ENCODE data around the gene FMN1. TPM values are rescaled to one million over a fixed set of nuclear protein-coding genes. Genes with fewer than 3 reads are reported as not detected.

Gene FMN1
- total RNA-seq, 1 donor from 2014 or later, result 4.3 TPM

DNA sequence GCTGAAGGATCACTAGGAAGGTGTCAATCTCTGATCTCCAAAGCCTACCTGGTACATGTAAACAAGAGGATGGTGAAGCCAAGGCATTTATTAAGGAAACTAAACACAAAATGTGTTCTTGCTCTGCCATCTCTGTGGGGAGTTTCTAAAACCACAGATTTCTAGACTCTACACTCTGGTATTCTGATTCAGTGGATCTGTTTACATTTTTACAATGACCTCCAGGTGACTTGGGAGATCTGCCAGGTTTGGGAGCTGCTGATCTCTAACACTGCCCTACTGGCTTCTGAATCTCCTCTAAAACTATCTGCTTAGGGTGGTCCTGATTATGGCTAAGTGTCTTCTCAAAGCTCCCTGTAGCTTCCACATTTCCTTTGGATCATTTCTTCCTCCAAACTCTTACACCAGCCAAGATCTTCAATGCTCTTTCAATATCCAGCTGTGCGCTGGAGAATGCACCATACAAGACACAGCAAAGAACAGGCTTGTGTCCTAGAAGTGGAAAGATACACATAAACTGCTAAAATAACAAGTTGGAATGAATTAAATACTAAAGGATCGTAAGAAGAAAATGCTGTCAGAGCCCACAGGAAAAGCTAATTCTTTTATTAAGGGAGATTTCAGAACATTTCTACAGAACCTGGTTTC, 404.0 kb downstream of the FMN1 start:
- TF ChIP-seq, protein P1, sequence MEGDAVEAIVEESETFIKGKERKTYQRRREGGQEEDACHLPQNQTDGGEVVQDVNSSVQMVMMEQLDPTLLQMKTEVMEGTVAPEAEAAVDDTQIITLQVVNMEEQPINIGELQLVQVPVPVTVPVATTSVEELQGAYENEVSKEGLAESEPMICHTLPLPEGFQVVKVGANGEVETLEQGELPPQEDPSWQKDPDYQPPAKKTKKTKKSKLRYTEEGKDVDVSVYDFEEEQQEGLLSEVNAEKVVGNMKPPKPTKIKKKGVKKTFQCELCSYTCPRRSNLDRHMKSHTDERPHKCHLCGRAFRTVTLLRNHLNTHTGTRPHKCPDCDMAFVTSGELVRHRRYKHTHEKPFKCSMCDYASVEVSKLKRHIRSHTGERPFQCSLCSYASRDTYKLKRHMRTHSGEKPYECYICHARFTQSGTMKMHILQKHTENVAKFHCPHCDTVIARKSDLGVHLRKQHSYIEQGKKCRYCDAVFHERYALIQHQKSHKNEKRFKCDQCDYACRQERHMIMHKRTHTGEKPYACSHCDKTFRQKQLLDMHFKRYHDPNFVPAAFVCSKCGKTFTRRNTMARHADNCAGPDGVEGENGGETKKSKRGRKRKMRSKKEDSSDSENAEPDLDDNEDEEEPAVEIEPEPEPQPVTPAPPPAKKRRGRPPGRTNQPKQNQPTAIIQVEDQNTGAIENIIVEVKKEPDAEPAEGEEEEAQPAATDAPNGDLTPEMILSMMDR (conservative IDR thresholded peaks at IDR 0.05; ENCODE audit: low read depth, low read length), result no peak
- no peak for DNase-seq (ENCODE audit: low read depth)
- no peak overlapping the region for H3K4me3 ChIP-seq (ENCODE audit: low read depth, low read length)

DNA sequence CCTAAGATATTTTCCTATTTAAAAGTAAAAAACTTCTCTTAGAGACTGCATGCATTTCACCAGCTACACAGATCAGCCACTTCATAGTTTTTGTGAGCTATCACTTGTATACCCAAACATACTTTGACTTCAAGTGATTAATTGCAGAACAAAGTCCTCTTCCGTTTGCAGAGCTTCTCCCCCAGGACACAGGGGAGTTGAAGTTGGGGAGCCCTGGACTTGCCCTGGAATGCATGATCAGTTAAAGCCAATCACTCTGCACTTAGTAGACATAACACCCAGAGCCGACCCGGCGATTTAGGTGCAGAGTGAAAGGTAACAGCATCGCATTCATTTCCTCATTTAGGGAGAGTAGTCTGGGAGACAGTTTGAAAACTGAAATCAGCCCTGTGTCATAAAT, 406.6 kb downstream of the FMN1 start:
- no peak for DNase-seq (ENCODE audit: low read depth)
- TF ChIP-seq, protein P1 (conservative IDR thresholded peaks at IDR 0.05; ENCODE audit: low read depth, low read length), result no peak
- H3K4me3 ChIP-seq (ENCODE audit: low read depth, low read length), result no peak overlapping the region

DNA sequence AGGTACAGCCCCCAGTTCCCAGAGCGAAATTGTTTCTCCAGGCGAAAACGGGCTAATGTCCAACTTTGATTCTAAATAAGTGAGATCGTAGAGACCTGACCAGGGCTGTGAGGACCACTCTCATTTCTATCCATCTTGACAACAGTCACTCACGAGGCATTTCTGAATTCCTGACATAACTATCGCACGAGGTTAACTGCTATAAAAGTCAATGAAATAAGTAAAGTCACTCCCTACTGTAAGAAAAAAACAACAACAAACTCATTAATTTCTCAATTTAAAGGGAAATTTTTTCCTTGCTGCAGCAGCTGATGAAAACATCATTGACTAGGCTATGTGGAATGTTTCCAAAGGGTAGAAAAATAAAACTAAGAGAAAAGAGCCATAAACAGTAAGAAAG, 407.6 kb downstream of the FMN1 start:
- TF ChIP-seq, protein P1 (conservative IDR thresholded peaks at IDR 0.05; ENCODE audit: low read depth, low read length), result no peak
- no peak overlapping the region for H3K4me3 ChIP-seq (ENCODE audit: low read depth, low read length)
- no peak for DNase-seq (ENCODE audit: low read depth)

DNA sequence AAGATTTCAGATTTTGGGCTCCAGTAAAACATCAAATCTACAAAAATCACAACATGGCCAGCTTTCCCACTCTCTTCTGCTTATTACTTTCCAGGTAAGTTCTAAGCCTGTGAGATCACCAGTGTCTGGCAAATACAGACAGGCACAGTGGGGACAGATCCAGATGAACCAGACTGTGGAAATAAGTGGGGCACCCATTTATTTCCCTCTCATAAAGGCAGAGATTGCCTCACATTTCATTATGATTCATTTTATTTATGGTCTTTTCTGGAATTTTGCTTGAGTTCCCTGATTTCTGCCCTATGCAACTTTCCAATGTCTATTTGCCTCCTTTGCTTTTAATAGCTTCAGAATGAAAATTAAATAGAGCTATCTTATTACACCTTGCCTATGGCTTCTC, 409.9 kb downstream of the FMN1 start:
- no peak for DNase-seq (ENCODE audit: low read depth)
- no peak overlapping the region for H3K4me3 ChIP-seq (ENCODE audit: low read depth, low read length)
- TF ChIP-seq, protein P1 (conservative IDR thresholded peaks at IDR 0.05; ENCODE audit: low read depth, low read length), result no peak

DNA sequence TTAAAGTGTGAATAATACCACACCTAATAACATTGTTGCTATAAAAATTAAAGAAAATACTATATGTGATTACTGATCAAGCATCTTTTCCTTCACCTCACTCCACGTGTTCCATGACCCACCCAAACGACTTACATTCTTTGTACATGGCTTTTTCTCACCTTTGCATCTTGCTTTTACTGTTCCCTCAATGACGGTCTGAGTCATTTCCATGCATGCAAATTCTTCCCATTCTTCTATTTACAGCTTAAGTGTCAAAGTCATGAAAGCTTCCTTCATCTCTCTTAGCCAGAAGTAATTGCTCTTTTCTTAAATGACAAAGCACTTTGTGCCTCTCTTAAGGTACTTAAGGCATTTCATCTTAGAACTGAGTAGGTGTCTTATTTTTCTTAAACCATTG, 412.7 kb downstream of the FMN1 start:
- no peak for DNase-seq (ENCODE audit: low read depth)
- TF ChIP-seq, protein P1 (conservative IDR thresholded peaks at IDR 0.05; ENCODE audit: low read depth, low read length), result no peak
- H3K4me3 ChIP-seq (ENCODE audit: low read depth, low read length), result no peak overlapping the region

DNA sequence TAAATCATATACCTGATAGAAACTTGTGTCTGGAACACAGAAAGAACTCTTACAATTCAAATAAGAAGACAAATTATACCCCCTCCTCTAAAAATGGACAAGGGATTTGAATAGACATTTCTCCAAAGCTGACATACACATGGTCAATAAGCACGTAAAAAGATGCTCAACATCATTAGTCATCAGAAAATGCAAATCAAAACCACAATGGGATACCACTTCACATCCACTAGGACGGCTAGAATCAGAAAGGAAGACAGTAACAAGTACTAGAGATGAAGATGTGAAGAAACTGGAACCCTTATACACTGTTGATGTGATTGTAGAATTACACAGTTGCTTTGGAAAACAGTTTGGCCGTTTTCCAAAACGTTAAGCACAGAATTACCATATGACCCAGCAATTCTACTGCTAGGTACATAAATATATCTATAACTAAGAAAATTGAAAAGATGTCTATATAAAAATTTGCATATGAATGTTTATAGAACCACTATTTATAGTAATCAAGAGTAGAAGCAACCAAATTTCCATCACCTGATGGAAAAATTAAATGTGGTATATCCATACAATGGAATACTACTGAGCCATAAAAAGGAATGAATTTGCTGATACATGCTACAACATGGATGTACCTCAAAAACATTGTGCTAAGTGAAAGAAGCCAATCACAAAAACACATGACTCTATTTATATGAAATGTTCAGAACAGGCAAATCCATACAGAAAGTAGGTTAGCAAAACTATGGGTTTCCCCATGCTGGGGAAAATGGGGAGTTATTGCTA, 415.9 kb downstream of the FMN1 start:
- DNase-seq (ENCODE audit: low read depth), result no peak
- H3K4me3 ChIP-seq (ENCODE audit: low read depth, low read length), result no peak overlapping the region
- TF ChIP-seq, protein P1 (conservative IDR thresholded peaks at IDR 0.05; ENCODE audit: low read depth, low read length), result no peak
